ENCODE data around the gene CLSTN2.

CLSTN2 gene

DNA sequence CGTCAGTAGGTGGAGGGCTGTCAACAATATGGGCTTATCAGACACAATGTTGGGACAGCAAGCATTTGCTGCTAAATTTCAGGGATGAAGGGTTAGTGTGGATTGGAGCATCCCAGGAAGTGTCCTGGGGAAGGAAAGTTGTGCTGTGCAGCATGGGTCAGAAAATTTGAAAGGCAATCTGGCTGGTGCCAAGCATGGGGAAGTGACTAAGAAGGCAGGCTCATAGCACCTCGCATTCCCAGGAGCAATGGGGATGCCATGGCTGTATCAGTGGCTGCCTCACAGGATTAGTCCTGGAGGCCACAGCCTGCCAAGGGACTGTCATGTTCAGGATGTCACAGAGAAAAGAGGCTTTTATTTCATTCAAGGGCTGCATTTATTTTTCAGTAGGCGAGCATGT, 420.5 kb downstream of the CLSTN2 start:
- in situ Hi-C loops (cut with HindIII; ENCODE audit: low pct_unique_long_range_greater_than_20kb, low sequenced_read_pairs): no loop called here
- no peak for TF ChIP-seq JUND (IDR thresholded peaks at IDR 0.05; ENCODE audit: low read depth)
- DNase-seq (ENCODE audit: low read depth in 1 of 2, low spot score in 1 of 2): no peak

DNA sequence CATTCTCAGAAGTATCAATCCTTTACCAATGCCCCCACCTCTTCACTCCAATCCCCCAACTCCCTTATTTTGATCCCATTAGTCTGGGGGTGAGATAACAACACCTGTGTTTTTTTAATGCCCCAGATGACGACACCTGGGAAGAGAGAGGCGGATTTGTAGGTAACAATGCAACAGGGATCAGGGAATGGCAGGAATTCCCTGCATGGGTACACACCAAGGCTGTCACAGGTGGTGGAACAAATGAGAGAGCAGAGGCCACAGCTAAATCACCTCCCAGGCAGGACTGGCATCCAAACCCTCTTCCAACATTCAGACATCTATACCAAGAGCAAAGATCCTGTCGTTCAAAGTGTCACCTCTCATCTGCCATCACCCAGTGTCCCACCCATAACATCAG, 423.7 kb downstream of the CLSTN2 start:
- DNase-seq (ENCODE audit: low read depth in 1 of 2, low spot score in 1 of 2): no peak
- TF ChIP-seq JUND (IDR thresholded peaks at IDR 0.05; ENCODE audit: low read depth): no peak
- in situ Hi-C loops (cut with HindIII; ENCODE audit: low pct_unique_long_range_greater_than_20kb, low sequenced_read_pairs): no loop called here

DNA sequence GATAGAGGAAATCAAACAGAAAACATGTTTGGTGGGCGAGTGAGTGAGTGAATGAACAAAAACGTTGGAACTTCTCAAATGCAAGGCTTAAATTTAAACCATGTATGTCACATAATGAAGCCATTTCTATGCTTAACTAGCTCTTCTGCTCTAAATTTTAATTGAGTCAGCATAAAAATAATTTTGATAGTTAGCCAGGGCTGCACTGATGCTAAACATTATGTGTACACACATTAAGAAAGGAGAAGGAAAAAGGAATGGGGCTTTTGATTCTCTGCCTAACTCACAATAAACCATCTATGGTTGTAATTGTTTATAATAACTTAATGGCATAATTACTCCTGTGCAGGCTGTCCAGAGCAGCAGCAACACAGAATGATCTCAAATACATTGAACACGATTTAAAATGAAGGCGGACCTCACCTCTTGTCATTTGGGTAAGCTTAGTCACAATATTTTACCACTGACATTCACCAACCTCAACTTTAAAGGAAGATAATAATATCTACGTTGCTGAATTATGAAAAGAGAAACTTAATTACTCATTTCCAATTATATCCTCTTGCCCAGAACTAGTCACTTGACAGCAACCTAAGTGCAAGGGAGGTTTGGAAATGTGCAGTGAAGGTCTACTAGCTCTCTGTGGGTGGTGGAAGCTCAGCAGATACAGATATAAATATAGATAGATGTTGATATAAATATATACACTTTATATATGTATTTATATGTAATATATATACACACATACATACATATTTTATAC, 424.4 kb downstream of the CLSTN2 start:
- TF ChIP-seq JUND (IDR thresholded peaks at IDR 0.05; ENCODE audit: low read depth): no peak
- no peak for DNase-seq (ENCODE audit: low read depth in 1 of 2, low spot score in 1 of 2)
- in situ Hi-C loops (cut with HindIII; ENCODE audit: low pct_unique_long_range_greater_than_20kb, low sequenced_read_pairs): no loop called here

DNA sequence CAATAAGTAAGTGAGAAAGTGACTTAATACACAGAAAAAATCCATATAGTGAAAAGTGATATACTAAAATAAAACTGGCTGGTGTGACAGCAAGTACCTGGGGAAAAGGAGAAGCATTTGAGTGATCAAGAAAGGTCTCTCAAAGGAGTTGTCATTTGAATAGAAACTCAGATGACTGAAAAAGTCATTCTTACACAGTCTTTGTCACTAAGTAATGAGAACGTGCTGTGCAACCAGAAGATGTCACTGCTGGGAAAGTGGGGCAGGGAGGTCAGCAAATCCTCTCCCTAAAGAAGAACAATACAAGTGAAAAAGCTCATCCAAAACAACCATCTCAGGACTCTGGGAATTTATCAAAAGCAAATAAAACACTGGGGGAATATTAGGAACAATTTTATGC, 425.3 kb downstream of the CLSTN2 start:
- TF ChIP-seq JUND (IDR thresholded peaks at IDR 0.05; ENCODE audit: low read depth): no peak
- in situ Hi-C loops (cut with HindIII; ENCODE audit: low pct_unique_long_range_greater_than_20kb, low sequenced_read_pairs): no loop called here
- peak; percentile 13 to 49 for DNase-seq (ENCODE audit: low read depth in 1 of 2, low spot score in 1 of 2)

DNA sequence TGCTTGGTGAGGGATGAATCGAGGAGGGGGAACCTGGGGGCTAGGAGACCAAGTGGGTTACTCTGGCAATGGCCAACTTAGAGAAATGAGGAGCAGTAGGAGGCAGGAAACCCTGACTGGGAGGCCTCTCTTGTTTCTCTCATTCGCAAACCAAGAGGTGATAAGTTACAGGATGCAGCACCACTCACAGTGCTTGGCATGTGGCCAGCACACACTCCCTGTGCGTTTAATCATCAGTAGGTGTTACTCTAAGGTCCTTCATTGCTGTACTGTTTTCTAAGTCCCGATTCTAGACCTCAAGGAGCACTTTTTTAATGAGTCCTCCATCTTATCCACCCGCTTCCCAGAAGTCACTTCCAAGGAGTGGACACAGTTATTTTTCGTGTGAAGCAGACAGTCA, 428.8 kb downstream of the CLSTN2 start:
- no peak for TF ChIP-seq JUND (IDR thresholded peaks at IDR 0.05; ENCODE audit: low read depth)
- no peak for DNase-seq (ENCODE audit: low read depth in 1 of 2, low spot score in 1 of 2)
- in situ Hi-C loops (cut with HindIII; ENCODE audit: low pct_unique_long_range_greater_than_20kb, low sequenced_read_pairs): no loop called here

DNA sequence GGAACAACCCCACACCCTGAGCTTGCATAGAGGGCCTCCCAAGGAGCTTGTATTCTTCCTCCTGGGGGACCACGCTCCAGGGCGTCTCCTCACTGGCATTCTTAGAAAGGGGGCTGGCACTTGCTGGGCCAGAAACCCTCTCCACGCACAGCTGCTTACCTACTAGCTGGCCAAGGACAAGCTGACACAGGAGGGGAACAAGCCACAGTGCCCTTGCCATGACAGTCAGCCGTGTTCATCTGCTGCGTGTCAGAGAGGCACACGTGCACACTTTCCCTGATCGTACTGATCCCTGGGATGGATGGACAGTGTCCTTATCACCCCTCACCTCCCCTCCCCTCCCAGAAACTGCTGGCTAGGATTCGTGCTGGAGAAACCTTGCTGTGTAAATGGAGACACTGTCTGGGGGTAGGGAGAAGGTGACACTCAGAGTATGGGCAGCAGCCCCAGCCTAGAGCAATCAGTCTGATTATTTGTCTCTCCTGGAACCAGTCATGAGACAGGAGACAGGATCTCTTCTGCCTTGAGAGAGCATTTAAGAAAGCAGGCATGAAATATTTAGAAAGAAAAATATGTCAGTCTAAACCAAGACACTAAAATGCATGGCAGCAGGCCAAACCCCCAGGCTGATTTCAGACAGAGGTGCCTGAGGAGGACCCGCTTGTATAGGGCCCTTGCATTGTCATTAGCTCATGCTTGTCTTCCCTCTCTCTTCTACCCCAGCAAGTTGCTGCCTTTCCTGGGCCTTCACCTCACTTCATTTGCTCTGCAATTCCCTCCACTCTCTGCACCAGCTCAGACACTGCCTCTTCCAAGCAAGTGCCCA, 431.1 kb downstream of the CLSTN2 start:
- in situ Hi-C loops (cut with HindIII; ENCODE audit: low pct_unique_long_range_greater_than_20kb, low sequenced_read_pairs): no loop called here
- peak in 1 of 2 experiments; percentile 26 for DNase-seq (ENCODE audit: low read depth in 1 of 2, low spot score in 1 of 2)
- TF ChIP-seq JUND (IDR thresholded peaks at IDR 0.05; ENCODE audit: low read depth): no peak

DNA sequence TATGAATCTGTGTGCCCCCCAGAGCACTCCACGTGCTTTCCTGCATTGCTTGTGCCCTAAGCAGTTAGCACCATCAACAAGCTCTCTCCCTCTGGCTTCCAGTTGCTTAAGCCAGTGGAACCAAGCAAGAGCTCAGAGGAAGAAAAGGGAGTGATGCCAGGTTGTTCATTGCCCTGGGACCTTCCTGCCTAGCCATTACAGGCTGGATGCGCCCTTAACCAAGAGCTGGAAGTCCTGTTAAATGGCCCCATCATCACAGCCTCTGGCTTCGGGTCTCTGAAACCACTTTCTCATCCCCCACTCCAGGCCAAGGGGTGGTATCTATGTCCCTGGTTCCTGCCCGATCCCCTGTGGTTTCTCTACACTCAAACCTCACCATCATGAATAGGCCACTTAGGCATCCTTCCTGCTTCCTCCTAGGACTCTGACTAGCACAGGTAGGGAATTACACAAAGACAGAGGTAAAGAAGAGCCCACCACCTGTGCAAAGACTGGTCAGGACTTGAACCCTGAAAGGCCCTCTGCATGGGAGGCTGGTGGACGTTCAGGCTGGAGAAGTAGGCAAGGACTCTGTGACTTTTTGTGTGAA, 433.3 kb downstream of the CLSTN2 start:
- no peak for TF ChIP-seq JUND (IDR thresholded peaks at IDR 0.05; ENCODE audit: low read depth)
- in situ Hi-C loops (cut with HindIII; ENCODE audit: low pct_unique_long_range_greater_than_20kb, low sequenced_read_pairs): no loop called here
- no peak for DNase-seq (ENCODE audit: low read depth in 1 of 2, low spot score in 1 of 2)

DNA sequence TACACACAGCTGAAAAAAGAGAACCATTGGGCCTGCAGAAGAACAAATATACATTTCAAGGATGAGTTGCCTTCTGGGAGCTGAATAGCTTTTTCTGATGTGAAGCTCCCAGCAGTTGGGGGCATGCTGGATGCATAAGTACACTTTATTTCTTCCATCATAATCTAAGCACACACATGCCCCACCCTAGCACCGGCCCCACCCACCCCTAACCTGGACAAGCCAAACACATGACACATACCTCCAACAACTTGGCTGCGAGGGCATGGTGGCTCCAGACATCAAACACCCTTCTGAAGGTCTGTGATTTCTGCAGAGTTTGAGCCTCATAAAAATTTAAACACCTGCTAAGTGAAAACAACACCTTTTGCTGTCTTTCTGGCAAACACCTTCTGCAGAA, 435.7 kb downstream of the CLSTN2 start:
- no peak for TF ChIP-seq JUND (IDR thresholded peaks at IDR 0.05; ENCODE audit: low read depth)
- DNase-seq (ENCODE audit: low read depth in 1 of 2, low spot score in 1 of 2): no peak
- in situ Hi-C loops (cut with HindIII; ENCODE audit: low pct_unique_long_range_greater_than_20kb, low sequenced_read_pairs): no loop called here

DNA sequence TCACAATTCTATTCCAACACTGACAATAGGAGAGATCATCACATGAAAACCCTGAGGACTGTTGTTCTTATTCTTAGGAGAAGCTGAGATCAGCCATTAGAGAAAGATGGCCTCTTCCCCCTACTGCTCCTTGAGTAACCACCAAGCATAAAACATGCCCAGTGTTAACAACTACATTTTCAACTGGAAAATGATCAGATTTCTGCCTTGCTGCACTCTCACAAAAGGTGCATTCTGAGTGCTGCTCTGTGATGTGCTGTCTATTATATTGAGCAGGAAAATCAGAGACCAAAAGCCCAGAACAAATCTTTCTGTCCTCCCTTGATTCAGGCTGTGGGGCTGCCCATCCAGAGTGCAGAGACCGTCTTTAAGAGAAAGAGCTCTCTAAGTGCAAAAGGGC, 438.2 kb downstream of the CLSTN2 start:
- in situ Hi-C loops (cut with HindIII; ENCODE audit: low pct_unique_long_range_greater_than_20kb, low sequenced_read_pairs): no loop called here
- DNase-seq (ENCODE audit: low read depth in 1 of 2, low spot score in 1 of 2): no peak
- TF ChIP-seq JUND (IDR thresholded peaks at IDR 0.05; ENCODE audit: low read depth): no peak

DNA sequence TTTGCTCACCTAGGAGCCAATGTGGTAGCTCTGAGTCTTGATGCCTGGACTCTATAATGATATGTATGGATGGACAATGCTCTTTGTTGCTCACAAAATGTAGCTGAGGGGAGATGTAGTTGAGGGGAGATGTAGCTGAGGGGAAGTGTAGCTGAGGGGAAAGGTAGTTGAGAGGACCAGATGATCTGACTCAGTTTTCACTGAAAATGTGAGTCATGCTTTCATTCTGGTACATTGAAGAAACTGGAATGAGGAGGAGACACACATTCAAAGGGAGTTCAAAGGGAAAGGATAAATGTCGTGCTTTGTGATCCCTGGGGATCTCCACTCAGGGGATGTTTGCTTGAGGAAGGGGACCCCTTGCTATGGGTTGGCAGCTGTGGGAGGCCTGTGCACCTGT, 440.0 kb downstream of the CLSTN2 start:
- no peak for TF ChIP-seq JUND (IDR thresholded peaks at IDR 0.05; ENCODE audit: low read depth)
- in situ Hi-C loops (cut with HindIII; ENCODE audit: low pct_unique_long_range_greater_than_20kb, low sequenced_read_pairs): no loop called here
- no peak for DNase-seq (ENCODE audit: low read depth in 1 of 2, low spot score in 1 of 2)

DNA sequence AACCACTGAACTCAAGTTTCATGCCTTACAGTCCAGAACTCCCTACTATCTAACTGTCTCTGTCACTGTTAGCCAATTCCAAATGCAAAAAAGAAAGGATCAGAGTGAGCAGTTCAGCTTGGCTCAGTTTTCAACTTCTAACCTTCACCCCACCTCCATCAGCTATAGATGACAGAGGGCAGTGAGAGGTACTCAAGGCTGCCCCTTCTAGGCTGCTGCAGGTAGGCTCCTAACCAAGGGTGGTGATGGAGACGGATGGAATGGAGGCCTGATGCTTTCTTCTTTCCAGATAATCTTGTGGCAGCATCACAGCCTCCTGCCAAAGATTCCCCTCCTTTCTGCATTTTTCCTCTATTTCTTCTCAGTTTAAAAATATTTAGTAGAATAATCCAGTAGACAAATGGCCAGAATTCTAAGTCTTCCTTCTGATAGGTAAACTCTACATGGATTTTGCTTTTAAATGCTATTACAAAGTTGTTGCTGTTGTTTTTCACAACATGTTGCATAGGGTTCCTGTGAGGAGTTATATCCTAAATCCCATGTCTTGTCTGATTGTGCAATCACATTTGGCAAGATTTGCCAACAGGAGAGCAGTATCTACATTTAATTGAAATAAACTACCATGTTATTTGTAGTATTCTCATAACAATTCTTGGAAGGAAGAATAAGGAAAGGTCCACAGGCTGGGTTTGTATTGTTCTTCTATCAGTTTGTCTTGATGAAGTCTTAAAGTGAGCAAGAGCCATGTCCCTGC, 441.3 kb downstream of the CLSTN2 start:
- TF ChIP-seq JUND (IDR thresholded peaks at IDR 0.05; ENCODE audit: low read depth): no peak
- no peak for DNase-seq (ENCODE audit: low read depth in 1 of 2, low spot score in 1 of 2)
- in situ Hi-C loops (cut with HindIII; ENCODE audit: low pct_unique_long_range_greater_than_20kb, low sequenced_read_pairs): no loop called here

DNA sequence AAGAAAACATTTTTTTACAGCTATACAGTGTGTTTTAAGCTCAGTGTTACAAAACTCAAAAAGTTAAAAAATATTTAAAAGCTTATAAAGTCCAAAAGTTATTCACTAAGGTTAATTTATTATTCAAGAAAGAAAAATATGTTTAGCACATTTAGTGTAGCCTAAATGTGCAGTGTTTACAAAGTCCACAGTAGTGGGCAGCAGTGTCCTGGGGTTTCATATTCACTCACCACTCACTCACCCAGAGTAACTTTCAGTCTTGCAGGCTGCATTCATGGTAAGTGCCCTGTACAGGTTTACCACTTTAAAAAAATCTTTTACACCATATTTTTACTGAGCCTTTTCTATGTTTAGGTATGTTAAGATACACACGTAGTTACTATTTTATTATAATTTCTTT, 442.7 kb downstream of the CLSTN2 start:
- in situ Hi-C loops (cut with HindIII; ENCODE audit: low pct_unique_long_range_greater_than_20kb, low sequenced_read_pairs): no loop called here
- no peak for TF ChIP-seq JUND (IDR thresholded peaks at IDR 0.05; ENCODE audit: low read depth)
- DNase-seq (ENCODE audit: low read depth in 1 of 2, low spot score in 1 of 2): no peak

Data from T47D (cell line).